ENCODE data around the gene TMEM250. TPM values are rescaled to one million over a fixed set of nuclear protein-coding genes. Genes with fewer than 3 reads are reported as not detected.

Gene TMEM250
- polyA plus RNA-seq, 1 donor = 21.1 TPM

DNA sequence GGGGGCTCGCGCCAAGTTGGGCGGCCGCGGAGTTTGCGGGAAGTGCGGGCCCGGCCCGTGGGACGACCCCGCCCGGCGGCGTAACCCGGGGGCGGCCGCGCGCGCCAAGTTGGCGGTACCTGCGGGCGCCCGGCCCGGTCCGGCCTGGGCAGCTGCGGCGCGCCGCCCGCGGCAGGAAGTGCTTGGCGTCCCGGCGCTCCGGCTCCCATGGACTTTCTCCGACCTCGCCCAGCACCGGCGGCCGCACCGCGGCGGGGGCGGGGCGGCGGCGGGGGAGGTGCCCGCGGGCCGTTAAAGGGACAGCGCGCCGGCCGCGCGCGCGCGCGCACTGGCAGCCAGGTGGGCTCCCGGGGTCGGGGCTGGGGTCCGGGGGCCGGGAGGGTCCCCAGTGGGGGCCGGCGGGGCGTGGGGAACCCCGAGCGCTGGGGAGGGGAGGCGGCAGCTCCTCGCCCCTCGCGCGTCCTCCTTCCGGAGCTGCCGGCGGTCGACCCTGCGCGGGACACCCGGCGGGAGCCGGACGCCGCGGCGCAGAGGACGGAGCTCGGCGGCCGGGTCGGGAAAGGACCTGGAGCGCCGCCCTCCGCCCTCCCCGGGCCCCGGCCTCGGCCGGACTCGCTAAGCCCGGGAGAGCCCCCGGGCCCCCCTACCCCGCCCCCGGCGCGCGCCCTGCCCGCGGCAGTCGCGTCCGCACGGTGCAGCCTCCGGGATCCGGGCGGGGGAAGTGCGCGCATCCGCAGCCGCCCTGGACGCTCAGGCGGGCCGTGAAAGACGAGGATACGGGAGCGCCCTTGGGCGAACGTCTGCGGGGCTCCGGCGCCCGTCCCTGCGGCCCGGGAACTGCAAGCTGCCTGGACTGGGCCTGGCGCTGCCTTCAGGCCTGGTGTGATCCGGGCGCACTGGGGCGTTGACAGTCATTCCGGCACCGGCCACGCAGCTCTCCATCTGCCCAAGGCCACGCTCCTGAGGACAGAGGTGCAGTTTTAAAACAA is 23.3 kb downstream of the TMEM250 start, which contains the start of gene NACC2:
NACC2 (minus strand) TSS at position 220 of the 989 bp plus-strand sequence. CDS start 44,768 bp downstream, outside the sequence.
- DNase-seq (ENCODE audit: low read depth) = no peak

DNA sequence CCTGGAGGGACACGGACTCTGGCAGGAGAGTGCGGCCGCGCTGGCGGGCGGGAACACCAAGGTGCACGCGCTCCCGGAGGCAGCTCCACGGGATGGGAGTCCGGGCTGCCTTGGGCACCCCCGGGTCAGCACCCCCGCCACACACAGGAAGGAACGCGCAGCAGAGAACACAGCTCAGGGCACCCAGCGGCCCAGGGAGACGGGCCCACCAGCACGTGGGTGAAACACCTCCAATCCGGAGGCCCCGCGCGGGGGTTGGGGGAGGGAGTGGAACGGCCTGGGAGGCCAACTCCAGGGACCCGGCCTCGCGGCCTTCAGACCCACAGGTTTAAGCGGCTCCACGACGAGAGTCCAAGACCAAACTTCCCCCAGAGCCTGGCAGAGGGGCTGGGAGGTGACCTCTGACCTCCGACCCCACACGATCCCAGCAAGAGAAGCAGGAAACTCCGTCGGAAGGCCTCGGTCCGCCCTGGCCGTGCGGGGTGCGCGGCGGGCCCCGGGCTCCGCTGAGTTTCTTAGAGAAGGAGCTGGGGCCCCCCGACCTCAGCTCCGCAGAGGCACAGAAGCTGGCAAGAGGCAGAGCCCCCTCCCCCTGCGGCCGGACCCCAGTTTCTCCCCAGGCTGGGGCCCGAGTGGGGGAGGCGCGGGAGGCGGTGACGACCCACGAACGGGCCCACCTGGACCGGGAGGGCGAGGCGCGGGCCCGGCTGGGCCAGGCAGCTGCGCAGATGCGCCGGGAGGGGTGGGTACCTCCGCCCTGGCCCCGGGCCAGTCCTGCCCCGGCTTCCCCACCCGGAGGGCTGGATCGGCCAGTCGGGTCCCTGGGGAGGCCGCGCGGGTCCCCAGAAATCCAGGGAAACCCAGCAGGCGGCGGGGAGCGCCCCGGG is 24.4 kb downstream of the TMEM250 start:
- no peak for DNase-seq (ENCODE audit: low read depth)

DNA sequence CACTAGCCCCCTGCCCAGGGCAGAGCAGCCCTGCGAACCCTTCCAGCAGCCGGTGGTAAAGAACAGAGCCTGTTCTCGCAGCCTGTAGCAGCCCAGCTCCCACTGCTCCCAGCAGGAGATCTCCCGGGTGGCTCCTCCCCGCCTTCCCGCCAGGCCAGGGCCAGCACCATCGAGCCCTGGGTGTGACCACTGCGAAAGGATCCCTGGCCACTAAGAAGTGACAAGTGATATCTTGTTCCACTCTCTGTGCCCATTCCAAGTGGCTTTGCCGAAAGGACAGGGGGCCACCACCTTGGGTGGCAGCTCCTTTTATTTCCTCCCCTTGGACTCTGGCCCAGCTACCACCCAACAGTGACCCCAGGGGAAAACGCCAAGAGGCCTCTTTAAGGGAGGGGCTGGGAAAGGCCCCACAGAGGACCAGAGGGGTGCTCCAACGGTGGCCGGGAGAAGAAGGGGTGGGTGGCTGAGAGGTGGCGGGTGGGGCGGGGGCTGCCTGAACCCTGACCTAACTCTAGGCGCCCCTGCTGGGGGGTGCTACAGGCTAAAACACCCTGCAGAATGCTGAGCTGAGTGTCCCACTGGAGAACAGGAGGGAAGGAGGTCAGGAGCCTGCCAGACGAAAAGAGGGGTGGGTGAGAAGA is 25.2 kb downstream of the TMEM250 start:
- DNase-seq (ENCODE audit: low read depth) = no peak

DNA sequence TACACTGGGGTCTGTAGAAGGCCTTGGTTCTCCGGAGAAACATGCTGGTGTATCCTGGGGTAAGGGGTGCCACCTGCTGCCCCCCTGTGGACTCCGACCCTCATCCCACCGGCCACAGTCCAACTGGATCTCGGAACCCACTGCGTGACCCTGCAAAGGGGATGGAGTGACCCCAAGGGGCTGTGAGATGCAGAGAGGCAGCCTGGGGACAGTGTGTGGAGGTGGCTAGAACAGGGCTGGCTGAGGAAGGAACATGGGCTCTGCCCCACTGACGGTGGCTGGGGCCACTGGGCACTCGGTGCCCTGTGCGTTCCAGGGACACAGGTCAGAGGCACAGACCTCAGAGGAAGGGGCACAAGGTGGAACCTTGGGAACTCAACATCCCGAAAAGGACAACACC is 25.9 kb downstream of the TMEM250 start:
- DNase-seq (ENCODE audit: low read depth) = no peak

DNA sequence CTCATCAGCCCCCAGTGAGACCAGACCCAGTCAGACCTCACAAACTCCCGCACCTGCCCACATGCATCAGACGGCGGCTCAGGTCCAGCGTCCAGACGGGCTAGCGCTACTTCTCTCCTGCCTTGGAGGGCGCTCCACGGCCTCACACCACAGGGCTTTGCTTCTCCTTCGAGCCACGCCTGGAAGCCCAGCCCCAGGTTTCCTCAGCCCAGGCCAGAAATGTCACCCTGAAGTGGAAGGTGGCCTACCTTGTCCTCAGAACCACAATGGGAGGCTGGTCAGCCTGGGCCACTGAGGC is 26.4 kb downstream of the TMEM250 start:
- no peak for DNase-seq (ENCODE audit: low read depth)

DNA sequence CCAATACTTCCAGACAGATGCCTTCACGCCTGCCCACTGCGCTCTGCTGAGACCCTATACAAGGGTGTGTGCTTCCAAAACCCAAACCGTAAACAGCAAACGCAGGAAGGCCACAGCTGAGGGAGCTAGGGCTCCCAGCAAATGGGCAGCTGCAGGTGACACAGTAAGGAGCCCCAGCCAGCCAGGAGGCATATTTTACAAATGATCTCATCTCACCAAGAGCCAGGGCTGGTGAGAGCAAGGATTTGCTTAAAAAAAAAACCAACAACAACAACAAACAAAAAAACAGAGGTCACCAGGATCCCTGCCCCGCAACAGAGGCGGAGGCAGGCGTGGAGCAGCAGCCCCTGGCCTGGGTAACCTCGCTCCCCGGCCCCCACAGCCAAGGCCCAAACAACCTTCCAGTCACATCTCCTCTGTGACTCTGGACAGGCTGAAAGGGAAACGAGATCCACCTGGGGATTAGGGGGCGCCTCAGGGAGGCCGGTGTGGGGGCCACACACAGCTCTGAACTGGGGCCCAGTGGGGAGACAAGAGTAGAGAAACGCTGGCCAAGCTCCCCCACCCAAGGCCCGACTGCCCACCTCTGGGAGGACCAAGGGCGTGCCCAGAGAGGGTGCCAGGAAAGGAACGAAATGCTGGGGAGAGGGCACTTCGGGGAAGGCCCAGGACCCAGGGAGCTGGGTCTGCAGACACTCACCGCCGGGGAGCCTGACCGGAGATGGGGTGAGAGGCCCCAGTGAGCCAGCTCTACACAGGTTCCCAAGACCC is 26.9 kb downstream of the TMEM250 start:
- no peak for DNase-seq (ENCODE audit: low read depth)

DNA sequence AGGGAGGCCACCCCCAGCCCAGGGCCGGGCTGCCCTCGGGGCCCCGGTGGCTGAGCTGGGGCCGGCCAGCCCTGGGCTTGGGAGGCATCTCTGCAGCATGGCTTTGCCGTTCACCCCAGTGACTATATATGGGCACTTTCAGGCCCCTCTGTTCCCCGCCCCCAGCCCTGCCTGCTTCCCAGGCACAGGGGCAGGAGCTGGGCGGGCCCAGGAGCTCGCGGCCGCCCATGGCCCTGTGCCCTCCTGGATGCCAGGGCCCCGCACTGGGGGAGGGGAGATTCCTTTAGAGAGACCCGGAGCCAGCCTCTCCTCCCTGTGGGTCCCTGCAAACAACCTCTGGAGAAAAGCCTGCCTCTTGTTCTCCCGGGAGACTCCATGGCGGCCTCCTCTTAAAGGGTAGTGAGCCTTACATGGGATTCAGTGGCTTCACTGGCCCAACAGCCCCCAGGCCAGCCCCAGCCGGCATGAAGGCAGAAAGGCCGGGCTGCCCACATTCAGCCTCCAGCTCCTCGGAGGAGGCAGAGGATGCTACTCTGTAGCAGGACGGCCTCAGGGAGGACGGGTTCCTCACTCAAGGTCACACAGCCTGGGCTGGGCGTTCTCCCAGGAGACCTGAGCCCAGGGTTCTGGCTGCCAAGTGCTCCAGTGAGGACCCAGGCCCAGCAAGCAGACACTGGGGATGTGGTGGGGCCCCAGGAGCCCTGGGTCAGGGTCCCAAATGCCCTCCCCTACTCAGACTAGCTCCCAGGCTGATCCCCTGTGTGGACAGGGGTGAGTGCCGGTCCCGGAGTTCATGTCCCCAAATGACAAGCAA is 27.7 kb downstream of the TMEM250 start:
- no peak for DNase-seq (ENCODE audit: low read depth)

DNA sequence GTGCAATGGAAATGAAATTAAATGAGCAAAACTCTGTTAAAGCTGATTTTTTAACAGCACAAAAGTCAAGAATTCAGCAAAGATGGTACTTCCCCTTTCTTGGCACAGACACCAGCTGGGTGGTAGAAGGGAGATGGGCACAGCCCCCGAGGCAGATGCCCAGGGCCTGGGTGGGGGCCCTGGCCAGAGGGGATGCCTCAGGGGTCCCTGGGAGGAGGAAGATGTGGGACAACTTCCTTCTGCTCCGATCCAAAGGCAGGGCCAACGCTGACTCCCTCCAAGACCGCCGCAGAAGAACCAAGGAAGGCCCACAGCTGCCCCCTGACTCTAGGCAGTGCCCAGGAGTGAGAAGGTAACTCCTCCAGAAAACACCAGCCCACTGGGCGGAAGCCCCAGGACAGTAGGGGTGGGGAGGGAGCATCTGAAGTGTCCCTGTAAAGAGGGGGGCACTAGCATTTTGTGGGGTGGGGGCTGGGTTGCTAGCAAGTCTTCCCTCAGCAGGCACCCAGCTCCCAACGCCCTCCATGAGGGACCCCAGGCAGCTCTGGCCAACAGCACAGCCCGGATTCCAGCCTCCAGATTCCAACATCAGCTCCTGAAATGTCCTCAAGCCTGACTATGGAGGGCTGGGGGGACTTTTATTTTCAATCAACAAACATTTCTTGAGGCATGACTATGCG is 28.5 kb downstream of the TMEM250 start:
- no peak for DNase-seq (ENCODE audit: low read depth)

DNA sequence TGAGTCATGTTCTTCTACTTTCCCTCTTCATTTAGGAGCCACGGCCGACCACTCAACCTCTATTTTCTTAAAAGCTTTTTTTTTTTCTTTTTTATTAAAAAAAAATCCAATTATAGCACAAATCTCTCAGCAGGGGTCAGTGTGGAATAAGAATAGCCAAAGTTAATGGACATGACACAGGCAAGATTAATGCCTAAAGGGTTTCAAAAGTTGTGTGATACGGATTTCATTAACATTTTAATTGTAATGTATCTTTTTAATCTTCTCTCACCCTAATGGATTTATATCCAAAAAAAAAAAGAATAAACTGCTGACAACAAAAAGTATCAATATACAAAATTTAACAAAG is 29.0 kb downstream of the TMEM250 start:
- DNase-seq (ENCODE audit: low read depth) = no peak

DNA sequence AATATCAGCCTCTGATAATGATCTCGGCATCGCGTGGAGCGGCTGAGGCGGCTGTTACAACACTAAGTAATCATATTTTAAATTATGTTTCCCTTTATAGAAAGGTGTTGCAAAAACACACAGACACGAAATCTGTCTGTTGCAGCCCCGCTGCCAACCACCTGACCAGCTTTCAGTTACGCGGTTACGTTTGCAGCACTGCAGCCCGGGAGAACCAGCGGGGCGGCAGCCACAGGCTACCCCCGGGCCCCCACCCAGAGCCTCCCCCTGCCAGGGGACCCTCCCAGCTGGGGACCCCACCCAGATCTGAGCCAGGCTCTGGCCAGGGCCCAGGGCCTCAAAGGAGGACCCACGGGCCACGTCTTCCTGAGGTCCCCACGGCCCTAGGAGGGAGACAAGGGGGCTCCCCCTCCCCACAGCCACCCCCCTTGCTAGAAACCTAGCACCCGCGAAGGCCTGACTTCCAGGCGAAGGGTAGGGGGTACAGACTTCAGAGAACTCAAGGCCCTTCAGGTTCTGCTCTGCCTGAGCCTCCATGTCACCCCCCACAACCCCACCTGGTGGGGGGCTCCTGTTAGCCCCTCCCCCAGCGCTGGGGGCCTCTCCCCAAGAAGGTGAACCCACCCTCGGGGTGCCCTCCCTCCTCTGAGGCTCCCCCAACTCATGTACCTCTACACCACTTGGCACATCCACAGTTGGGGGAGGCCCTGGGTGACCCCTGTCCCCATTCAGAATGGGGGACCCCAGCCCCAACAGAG is 29.6 kb downstream of the TMEM250 start:
- DNase-seq (ENCODE audit: low read depth) = no peak

DNA sequence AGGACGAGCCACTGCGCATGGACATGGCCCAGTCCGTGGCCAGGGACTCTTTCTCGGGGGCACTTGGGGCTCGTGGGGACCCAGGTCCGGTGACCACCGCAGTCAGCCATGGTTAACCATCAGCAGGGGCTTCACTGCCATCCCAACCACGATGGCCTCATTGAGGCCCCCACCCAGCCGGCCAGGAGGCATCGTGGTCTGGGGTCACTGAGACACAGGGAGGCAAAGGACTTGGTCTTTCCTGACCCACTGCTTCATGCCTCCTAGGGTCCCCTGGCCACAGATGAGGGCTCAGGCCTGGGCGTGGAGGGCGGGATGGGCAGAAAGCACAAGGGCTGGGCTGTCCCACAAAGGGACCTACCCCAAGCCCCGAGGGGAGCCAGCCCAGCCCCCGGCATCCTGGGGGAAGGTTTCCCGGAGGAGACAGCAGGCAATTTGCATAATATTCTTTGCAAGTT is 30.2 kb downstream of the TMEM250 start:
- DNase-seq (ENCODE audit: low read depth) = no peak

DNA sequence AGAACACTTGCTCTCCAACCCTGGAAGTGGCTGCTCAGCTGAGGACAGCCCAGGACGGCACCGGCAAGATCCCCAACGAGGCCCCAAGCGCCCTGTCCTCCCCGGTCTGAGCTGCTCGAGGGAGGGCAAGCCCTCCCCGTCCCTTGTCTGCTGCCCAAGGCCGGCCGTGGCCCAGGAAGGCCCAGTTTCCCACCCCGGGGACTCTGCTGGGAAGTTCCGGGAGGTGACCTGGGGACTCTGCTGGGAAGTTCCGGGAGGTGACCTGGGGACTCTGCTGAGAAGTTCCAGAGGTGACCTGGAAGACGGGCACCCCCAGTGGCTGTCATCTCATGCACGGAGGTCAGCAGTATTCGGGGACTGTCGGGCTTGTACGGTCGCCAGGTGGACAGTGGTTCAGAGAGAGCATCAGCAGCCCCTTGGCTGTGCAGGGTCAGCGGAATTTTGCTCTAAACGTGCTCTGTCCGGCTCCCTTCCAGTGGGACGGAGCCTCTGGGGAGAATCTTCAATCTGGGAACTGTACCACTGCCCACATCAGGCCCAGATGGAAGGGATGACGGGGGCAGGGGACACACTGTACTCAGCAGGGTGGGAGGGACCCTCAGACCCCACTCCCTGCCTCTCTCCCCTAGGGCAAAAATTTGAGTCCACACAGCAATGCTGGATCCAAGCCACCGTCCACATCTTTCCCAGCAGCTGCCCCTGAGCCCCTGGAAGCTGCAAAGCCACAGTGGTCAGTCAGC is 30.8 kb downstream of the TMEM250 start:
- no peak for DNase-seq (ENCODE audit: low read depth)

DNA sequence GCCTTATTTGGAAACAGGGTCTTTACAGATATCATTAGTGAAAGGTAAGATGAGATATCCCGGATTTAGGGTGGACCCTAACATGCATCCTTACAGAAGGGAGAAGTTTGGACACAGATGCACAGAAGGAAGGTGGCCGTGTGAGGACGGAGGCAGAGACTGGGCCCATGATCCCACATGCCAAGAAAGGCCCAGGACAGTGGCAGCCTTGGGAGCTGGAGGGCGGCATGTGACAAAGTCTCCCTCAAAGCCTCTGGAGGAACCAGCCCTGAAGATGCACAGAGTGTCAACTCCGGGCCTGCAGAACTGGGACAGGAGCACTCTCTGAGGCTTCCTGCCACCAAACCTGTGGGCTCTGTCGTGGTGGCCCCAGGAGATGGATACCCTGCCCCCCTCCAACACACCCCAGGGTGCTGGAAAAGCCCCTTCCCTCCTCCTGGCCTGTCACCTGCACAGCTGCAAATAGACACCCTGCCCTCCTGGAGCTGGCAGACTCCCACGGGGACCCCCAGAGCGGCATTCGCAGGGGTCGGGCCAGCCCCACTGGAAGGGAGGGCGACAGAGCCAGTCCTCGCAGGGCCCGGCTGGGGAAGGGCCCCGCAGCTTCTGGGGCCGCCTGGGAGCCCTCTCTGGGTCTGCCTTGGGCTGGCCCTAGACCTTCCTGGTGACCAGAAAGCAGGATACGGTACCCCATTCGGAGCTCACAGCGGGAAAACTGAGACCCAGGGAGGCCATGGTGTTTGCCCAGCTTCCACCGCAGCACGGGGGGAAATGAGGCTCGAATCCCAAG is 31.5 kb downstream of the TMEM250 start:
- DNase-seq (ENCODE audit: low read depth) = no peak

DNA sequence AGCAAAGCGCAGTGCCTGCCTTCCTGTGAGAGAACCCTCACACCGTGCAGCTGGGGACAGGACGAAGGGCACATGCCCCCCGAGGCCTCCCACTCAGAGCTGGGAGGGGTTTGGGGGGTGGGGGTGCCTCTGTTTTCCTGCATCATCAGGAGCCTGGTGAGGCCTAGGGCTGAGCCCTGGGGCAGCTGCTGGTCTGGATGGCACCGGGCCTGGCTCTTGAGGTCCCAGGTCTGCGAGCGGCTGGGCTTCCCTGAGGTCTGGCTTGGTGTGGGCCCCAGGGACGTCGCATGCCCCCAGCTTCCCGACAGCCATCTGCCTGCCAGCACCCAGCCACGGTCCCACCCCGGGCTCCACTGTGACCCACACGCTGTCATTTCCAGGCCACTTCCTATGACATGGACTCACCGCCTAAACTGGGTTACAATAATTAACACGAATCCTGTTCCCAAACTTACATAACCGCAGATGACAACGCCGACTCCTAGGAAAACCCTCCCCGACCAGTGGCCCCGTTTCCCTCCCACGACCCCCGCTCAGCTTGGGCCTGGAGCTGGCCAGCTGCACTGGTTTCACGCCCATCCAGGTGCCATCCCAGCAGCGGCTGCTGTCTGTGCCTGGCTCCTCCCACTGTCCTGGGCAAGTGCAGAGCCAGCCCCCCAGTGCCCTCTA is 32.3 kb downstream of the TMEM250 start:
- no peak for DNase-seq (ENCODE audit: low read depth)

DNA sequence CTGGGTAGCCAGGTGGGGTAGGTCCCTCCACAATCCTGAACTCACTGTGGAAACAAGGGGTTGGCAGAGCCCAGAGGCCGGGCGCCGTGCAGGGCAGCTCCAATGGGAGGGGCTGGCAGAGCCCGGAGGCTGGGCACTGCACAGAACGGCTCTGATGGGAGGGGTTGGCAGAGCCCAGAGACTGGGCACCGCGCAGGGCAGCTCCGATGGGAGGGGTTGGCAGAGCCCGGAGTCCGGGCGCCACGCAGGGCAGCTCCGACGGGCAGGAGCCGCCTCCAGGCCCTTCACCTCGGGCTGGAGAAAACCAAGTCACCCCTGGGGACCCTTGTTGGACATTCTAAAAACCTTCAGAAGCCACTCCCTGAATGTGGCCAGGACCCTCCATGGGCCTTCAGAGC is 32.9 kb downstream of the TMEM250 start:
- no peak for DNase-seq (ENCODE audit: low read depth)

DNA sequence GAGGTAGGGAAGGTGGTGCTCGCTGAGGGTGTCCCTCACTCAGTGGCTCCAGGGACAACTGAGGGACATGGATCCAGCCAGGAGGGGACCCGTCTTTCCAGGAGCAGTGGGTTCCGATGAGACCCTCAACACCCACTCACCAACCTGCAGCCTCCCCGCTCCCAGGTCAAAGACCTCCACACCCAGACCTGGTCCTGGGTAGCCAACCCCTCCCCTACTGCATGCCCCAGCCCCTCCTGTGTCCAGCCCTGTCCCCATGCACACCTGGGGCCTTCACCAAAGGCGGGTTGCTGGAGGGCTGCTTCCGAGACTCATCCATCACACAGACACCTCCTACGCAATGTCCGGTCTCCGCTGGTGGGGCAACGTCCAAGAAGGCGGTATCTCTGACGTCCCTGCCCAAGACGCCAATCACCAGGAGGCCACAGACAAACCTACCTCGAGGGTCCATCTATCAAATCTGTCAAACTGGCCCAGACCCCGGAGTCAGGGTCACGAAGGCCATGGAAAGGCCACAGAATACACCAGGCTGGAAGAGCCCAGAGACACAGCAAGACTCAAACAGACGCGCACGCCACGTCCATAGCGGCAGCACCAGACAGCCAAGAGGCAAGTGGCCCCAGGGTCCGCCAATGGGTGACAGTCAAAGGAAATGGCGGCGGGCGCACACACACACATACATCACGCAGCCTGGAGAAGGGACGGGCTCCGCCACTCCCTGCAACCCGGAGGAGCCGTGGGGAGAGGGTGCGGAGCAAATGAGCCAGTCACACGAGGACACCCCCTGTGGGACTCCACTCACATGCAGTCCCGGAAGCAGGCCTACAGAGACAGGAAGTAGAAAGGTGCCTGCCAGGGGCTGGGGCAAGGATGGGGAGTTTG is 34.4 kb downstream of the TMEM250 start:
- no peak for DNase-seq (ENCODE audit: low read depth)
